Stimulated activated memory B cell treated with anti-CD40 and anti-IgM and Interleukin-4, amounts not matched to agents 10 μg/mL and 1 μg/mL and 100 μg/mL, for 72 hours (primary cell): ENCODE measurements around the gene EPB41L4B.
A peak's percentile ranks its signal among the peaks of the same experiment; 100 is the strongest.

Source experiments
- ATAC-seq: fragments of 150-1000 bp; cut with Tn5 transposase; 2 replicates; pipeline ENCODE4 v1.10.0; 2021
- H3K27ac Mint-ChIP-seq: one replicate; pipeline ENCODE4 v1.8.0; 2022; ENCODE audit warnings: mild to moderate bottlenecking, mixed read lengths
- H3K27me3 Mint-ChIP-seq: one replicate; pipeline ENCODE4 v1.8.0; 2022; ENCODE audit warnings: mixed read lengths
- H3K36me3 Mint-ChIP-seq: one replicate; pipeline ENCODE4 v1.8.0; 2022; ENCODE audit warnings: mixed read lengths
- H3K4me1 Mint-ChIP-seq: one replicate; pipeline ENCODE4 v1.8.0; 2022; ENCODE audit warnings: mixed read lengths
- H3K4me3 Mint-ChIP-seq: one replicate; pipeline ENCODE4 v1.8.0; 2022; ENCODE audit warnings: mild to moderate bottlenecking, moderate library complexity, mixed read lengths
- H3K9me3 Mint-ChIP-seq: one replicate; pipeline ENCODE4 v1.8.0; 2022; ENCODE audit warnings: mixed read lengths

The EPB41L4B gene

DNA sequence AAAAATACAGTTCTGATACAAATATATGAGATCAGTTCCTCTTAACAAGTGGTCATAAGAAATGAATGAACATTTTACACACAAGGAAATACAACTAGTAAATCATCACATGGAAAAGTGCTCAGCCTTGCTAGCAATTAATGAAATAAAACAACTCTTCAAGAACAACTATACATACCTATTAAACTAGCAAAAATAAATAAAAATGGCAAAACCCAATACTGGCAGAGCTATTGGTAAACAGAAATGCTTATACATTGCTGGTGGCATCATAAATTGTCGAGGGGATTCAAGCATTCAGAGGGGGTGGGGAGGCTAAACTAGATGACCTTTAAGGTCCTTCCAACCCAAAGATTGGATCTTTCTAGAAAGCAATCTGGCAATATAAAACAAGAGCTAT, 147.9 kb downstream of the EPB41L4B start:
- no peak for ATAC-seq
- Mint-ChIP-seq H3K4me3 (no peak overlapping the region), H3K9me3 (no peaks in the 10 kb centered on the region), H3K4me1 (no peaks in the 10 kb centered on the region), H3K36me3 (no peaks in the 10 kb centered on the region), H3K27ac (no peak overlapping the region), H3K27me3 (peaks cover 40% of the 10 kb centered on the region)

DNA sequence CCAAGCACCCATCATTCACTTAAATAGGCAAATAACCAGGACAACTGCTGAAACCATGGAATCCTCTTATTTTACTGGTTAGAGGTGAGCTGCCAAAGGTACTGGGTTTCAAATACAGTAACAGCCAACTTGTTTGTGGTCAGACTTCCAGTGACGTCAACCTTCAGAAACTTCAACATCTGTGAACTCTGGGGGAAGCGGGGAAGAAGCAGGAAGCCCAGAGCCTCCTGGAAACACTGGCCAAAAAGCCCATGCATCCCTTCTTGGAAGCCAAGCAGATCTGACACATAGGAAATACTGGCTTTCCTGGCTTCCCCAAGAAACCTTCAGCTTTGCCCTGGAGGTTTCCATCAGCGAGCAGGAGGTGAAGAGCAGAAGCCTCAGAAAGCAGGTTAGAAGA, 148.9 kb downstream of the EPB41L4B start:
- no peaks in the 10 kb centered on the region for H3K36me3 Mint-ChIP-seq
- no peak overlapping the region for H3K27ac Mint-ChIP-seq
- no peak for ATAC-seq
- H3K27me3 Mint-ChIP-seq = peaks cover 50% of the 10 kb centered on the region
- no peak overlapping the region for H3K4me3 Mint-ChIP-seq
- H3K4me1 Mint-ChIP-seq = peaks cover 6% of the 10 kb centered on the region
- no peaks in the 10 kb centered on the region for H3K9me3 Mint-ChIP-seq

DNA sequence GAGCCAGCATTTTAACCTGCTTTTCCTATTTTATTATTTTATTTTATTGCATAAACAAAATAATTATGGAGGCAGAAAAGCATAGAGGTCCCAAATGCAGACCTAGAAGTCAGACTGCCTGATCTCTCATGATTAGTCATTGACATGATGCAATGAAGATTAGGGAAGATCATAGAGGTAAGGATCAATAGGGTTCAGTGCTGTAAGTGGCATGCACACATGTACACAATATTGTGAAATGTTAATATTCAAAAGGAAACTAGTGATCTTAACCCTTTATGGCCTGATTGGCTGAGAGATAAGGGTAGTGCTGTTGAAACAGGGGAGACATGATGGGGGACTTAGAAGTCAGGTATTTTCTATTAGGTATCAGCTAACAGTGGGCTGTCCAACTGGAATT, 152.7 kb downstream of the EPB41L4B start:
- peaks cover 61% of the 10 kb centered on the region for H3K27me3 Mint-ChIP-seq
- no peak for ATAC-seq
- H3K36me3 Mint-ChIP-seq = no peaks in the 10 kb centered on the region
- H3K4me1 Mint-ChIP-seq = peaks cover 13% of the 10 kb centered on the region
- H3K27ac Mint-ChIP-seq = no peak overlapping the region
- H3K4me3 Mint-ChIP-seq = no peak overlapping the region
- H3K9me3 Mint-ChIP-seq = no peaks in the 10 kb centered on the region

DNA sequence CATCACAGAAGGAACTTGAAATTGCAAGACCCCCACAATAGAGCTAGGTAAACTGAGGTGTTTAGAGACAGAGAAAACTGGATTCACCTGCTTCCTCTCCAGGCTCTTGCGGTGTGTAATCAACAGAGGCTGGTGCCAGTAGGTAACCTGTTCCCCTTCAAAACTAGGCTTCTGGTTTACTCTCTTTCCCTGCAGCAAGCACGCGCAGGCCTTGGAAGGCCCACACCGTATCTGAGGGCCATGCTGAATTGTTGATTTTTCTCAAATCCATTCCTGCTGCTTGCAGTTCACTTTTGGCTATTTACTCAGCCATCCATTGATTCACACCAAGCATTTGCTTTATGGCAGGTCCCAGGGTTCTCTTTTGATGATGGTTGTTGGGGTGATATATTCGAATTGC, 153.1 kb downstream of the EPB41L4B start:
- no peak overlapping the region for H3K4me3 Mint-ChIP-seq
- peaks cover 13% of the 10 kb centered on the region for H3K4me1 Mint-ChIP-seq
- ATAC-seq = no peak
- H3K27me3 Mint-ChIP-seq = peaks cover 61% of the 10 kb centered on the region
- H3K36me3 Mint-ChIP-seq = no peaks in the 10 kb centered on the region
- H3K9me3 Mint-ChIP-seq = no peaks in the 10 kb centered on the region
- H3K27ac Mint-ChIP-seq = no peak overlapping the region

DNA sequence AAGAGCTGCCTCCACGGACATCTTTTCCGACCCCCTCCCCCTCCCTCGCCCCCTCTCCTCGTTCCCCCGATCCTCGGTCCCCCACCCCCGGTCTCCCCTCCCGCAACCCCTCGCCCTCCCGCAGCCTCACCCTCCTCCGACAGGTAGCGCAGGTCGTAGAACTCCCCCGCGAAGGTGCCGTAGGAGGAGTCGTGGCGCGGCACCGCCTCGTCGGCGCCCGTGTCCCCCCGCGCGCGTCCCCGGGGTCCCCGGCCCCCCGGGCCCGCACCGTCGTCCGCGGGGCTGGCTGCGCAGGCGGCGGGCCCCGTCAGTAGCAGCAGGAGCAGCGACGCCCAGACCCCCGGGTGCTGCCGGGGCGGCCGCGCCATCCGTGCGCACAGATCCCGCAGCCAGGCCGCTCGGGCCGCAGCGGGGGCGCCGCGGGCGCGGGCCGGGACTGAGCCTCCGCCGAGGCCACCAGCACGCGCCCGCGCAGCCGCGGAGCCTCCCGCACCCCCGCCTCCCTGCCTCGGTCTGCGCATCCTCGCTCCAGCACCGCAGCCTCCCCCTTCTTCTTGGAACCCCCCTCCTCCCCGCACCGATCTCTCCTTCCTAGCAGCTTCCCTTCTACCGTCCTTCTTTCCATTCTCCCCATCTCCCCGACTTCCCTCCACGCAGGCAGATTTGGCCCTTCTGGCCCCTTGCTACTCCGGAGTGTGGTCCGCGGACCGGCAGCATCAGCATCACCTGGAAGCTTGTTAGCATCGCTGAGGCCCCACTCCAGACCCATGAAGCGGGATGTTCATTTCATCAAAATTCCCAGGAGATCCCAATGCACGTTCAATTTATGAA, 153.9 kb downstream of the EPB41L4B start, which contains the start of gene FRRS1L:
FRRS1L (minus strand) TSS at position 479 of the 831 bp plus-strand sequence; CDS start at position 368, 111 bp downstream.
- Mint-ChIP-seq H3K27ac (no peak within 1 kb of the TSS), H3K9me3 (no peaks in the 10 kb centered on the region), H3K36me3 (no peaks in the 10 kb centered on the region), H3K27me3 (peaks cover 58% of the 10 kb centered on the region), H3K4me3 (peak within 1 kb of the TSS; percentile 33), H3K4me1 (peaks cover 13% of the 10 kb centered on the region)
- ATAC-seq = no peak

DNA sequence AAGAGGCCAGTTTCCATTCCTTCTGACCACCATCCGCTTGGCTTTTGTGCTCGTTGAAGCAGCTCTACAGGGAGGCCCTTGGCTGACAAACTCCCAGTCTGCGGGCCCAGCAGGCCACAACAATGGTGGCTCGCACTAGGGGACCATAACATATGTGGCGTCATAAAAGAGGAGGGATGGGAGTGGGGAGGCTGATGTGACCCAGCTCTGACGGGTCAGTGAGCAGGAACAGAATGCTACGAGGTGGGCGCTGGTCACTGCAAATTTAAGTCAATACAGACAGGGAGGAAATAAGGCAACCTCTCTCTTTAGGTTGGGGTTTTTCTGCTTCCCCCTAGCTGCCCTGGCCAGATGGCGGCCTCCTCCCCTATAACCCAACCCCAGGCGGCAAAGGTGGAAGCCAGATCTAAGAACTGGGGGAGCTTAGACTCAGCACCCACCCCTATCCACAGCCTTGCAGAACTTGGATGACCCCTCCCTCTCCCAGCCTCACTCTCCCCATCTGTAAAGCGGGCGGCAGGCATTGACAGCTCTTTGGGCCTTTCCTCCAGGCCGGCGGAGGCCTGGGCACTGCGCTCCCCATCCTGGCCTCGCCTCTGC, 154.6 kb downstream of the EPB41L4B start:
- H3K4me3 Mint-ChIP-seq = no peak overlapping the region
- H3K27me3 Mint-ChIP-seq = peaks cover 57% of the 10 kb centered on the region
- no peaks in the 10 kb centered on the region for H3K36me3 Mint-ChIP-seq
- no peak overlapping the region for H3K27ac Mint-ChIP-seq
- no peaks in the 10 kb centered on the region for H3K9me3 Mint-ChIP-seq
- peaks cover 13% of the 10 kb centered on the region for H3K4me1 Mint-ChIP-seq
- ATAC-seq = no peak

DNA sequence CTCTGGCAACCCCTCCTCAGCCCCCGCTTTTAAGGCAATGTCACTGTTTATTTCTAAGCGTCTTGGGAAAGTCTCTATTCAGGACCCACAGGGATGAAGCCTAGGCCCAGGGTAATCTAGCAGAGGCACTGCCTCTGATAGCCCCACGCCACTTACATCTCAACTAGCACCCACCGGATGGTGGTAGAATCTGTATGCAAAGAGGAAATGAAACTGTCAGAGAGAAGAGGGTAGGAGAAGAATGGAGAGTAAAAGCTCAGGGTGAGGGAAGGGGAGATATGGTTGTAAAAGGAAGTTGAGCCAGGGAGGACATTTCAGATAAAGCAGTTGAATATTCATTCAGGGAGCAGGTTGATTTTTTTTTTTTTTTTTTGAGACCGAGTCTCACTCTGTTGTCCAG, 156.8 kb downstream of the EPB41L4B start:
- no peak for ATAC-seq
- H3K4me3 Mint-ChIP-seq = no peak overlapping the region
- no peaks in the 10 kb centered on the region for H3K9me3 Mint-ChIP-seq
- H3K27me3 Mint-ChIP-seq = peaks cover 53% of the 10 kb centered on the region
- no peak overlapping the region for H3K27ac Mint-ChIP-seq
- H3K4me1 Mint-ChIP-seq = peaks cover 13% of the 10 kb centered on the region
- H3K36me3 Mint-ChIP-seq = no peaks in the 10 kb centered on the region

DNA sequence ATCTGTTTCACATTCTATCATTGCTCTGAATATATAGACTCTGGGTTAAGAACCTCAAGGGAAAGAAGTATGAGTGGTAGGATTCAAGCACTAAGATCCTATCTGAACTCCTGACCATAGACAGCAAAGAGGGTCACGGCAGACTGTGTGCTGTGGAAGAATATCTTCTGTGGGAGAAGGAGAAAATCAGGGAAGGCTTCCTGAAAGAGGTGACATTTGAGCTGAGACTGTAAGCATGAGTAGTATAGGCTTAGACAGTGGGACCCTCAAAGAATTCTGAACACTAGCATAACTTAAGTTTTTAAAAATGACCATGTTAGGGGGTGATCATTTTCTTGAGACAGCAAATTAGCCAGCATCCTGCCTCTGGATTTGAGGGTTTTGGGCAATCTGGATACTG, 157.7 kb downstream of the EPB41L4B start:
- no peaks in the 10 kb centered on the region for H3K9me3 Mint-ChIP-seq
- H3K4me3 Mint-ChIP-seq = no peak overlapping the region
- peaks cover 46% of the 10 kb centered on the region for H3K27me3 Mint-ChIP-seq
- peaks cover 13% of the 10 kb centered on the region for H3K4me1 Mint-ChIP-seq
- no peak for ATAC-seq
- no peaks in the 10 kb centered on the region for H3K36me3 Mint-ChIP-seq
- no peak overlapping the region for H3K27ac Mint-ChIP-seq

DNA sequence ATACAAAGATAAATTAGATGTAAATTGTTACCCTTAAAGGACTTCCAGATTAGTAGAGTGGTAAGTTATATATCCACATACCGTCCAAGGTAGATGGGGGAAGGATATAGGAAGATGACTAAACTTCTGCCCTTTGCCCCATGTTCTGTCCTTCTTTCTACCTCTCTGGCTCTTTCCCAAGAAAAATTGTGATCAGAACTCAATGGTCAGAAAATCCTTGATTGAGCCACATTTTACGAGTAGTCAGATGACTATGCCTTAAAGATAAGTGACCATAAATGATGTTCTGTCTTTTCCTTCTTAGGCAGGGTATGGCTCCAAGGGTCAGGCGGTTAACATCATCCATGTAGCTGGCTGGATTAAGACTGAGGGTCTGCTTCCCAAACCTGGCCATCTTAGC, 158.2 kb downstream of the EPB41L4B start:
- ATAC-seq = no peak
- Mint-ChIP-seq H3K4me3 (no peak overlapping the region), H3K36me3 (no peaks in the 10 kb centered on the region), H3K27ac (no peak overlapping the region), H3K4me1 (peaks cover 13% of the 10 kb centered on the region), H3K9me3 (no peaks in the 10 kb centered on the region), H3K27me3 (peaks cover 41% of the 10 kb centered on the region)

DNA sequence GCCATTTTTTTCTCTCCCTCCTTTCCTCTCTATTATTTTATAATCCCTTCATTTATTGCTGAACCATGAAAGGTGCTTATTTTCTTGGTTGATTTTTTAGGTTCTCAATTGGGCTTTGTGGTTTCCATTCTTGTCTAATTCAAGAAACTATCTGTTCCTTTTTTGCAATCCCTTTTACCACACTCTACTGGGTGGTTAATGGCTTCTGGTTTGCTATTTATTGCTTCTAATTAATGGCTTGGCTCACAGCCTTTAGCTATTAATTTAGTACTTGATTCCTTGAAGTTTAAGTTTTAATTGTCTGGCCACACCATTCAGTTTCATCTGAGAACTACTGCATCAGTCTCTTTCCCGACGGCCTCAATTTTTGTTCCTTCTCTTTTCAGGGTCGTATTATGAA, 159.4 kb downstream of the EPB41L4B start:
- ATAC-seq = no peak
- Mint-ChIP-seq H3K4me1 (peaks cover 7% of the 10 kb centered on the region), H3K27ac (no peak overlapping the region), H3K36me3 (no peaks in the 10 kb centered on the region), H3K27me3 (peaks cover 40% of the 10 kb centered on the region), H3K9me3 (no peaks in the 10 kb centered on the region), H3K4me3 (no peak overlapping the region)

DNA sequence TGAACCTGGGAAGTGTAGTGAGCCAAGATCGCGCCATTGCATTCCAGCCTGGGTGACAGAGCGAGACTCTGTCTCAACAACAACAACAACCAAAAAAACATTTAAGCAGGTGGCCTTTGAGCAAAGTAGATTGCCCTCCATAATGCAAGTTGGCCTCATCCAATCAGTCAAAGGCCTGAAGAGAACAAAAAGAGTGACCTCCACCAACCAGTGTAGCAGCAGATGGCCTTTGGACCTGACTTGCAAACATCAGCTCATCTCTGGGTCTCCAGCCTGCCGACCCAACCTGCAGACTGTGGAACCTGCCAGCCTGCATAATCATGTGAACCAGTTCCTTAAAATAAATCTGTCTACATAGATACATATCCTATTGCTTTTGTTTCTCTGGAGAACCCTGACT, 161.3 kb downstream of the EPB41L4B start:
- peaks cover 7% of the 10 kb centered on the region for H3K4me1 Mint-ChIP-seq
- ATAC-seq = no peak
- H3K36me3 Mint-ChIP-seq = no peaks in the 10 kb centered on the region
- peaks cover 42% of the 10 kb centered on the region for H3K27me3 Mint-ChIP-seq
- H3K9me3 Mint-ChIP-seq = peaks cover under 1% of the 10 kb centered on the region
- H3K27ac Mint-ChIP-seq = no peak overlapping the region
- H3K4me3 Mint-ChIP-seq = no peak overlapping the region

DNA sequence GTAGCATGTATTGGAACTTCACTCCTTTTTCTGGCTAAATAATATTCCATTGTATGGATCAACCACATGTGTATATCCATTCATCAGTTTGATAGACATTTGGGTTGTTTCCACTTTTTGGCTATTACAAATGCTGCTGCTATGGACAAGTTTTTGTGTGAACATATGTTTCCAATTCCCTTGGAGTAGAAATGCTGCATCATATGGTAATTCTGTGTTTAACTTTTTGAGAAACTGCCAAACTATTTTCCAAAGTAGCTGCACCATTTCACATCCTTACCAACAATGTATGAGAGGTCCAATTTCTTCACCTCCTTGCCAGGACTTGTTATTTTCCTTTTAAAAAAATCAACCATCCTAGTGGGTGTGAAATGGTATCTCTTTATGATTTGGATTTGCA, 162.2 kb downstream of the EPB41L4B start:
- H3K27ac Mint-ChIP-seq = no peak overlapping the region
- no peaks in the 10 kb centered on the region for H3K36me3 Mint-ChIP-seq
- peaks cover 35% of the 10 kb centered on the region for H3K27me3 Mint-ChIP-seq
- H3K4me3 Mint-ChIP-seq = no peak overlapping the region
- no peak for ATAC-seq
- no peaks in the 10 kb centered on the region for H3K4me1 Mint-ChIP-seq
- peaks cover 10% of the 10 kb centered on the region for H3K9me3 Mint-ChIP-seq

DNA sequence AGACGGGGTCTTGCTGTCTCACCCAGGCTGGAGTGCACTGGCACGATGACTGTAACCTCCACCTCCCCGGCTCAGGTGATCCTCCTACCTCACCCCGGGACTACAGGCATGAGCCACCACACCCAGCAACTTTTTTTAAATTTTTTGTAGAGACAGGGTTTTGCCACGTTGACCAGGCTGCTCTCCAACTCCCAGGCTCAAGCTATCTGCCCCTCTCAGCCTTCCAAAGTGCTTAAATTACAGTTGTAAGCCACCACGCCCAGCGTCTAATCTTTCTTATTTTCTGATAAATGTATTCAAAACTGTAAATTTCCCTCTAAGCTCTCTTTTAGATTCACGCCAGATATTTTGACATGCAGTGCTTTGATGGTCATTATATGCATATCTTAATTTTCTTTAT, 164.2 kb downstream of the EPB41L4B start:
- Mint-ChIP-seq H3K36me3 (no peaks in the 10 kb centered on the region), H3K27me3 (peaks cover 32% of the 10 kb centered on the region), H3K4me3 (no peak overlapping the region), H3K9me3 (peaks cover 13% of the 10 kb centered on the region), H3K4me1 (no peaks in the 10 kb centered on the region), H3K27ac (no peak overlapping the region)
- no peak for ATAC-seq

DNA sequence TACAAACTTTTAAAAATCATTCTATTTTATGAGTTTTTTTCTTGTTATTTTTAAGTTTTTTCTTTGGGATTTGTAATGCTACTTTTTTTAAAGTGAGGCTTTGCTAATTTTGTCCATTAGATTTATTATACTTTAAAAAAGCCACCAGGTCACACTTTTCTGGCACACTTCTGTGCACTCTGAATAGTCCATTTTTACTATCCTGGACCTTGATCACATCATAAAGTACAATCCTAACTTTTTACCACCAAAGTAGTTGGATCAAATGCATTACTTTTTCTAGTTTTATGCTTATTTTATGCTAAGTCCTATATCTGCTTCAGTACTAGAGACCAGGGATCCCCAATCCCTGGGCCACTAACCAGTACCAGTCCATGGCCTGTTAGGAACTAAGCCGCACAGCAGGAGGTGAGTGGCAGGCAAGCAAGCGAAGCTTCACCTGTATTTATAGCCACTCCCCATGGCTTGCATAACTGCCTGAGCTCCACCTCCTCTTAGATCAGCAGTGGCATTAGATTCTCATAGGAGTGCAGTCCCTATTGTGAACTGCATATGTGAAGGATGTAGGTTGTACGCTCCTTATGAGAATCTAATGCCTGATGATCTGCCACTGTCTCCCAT, 169.8 kb downstream of the EPB41L4B start:
- Mint-ChIP-seq H3K36me3 (no peaks in the 10 kb centered on the region), H3K9me3 (peaks cover 14% of the 10 kb centered on the region), H3K4me1 (no peaks in the 10 kb centered on the region), H3K27ac (no peak overlapping the region), H3K27me3 (peaks cover 9% of the 10 kb centered on the region), H3K4me3 (no peak overlapping the region)
- ATAC-seq = no peak

DNA sequence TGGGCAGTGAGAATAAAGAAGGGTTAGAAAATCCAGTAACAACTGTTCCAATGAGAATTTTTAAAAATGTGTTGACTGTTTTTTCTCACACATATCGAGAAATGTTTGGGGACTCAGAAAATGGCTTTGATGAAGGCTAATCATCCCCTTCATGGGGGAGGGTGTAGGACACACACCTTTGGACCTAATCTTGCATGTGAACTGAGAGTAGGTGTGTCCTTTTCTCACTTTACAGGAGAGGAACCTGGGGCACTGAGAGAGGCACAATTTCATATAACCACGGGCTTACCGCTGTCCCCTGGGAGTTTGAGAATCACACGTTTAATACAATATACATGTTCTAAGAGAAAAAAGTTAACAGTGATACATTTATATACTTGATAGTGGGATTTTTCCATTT, 171.1 kb downstream of the EPB41L4B start:
- H3K9me3 Mint-ChIP-seq = peaks cover 14% of the 10 kb centered on the region
- H3K27ac Mint-ChIP-seq = no peak overlapping the region
- peaks cover 21% of the 10 kb centered on the region for H3K27me3 Mint-ChIP-seq
- ATAC-seq = no peak
- H3K36me3 Mint-ChIP-seq = no peaks in the 10 kb centered on the region
- no peaks in the 10 kb centered on the region for H3K4me1 Mint-ChIP-seq
- no peak overlapping the region for H3K4me3 Mint-ChIP-seq

DNA sequence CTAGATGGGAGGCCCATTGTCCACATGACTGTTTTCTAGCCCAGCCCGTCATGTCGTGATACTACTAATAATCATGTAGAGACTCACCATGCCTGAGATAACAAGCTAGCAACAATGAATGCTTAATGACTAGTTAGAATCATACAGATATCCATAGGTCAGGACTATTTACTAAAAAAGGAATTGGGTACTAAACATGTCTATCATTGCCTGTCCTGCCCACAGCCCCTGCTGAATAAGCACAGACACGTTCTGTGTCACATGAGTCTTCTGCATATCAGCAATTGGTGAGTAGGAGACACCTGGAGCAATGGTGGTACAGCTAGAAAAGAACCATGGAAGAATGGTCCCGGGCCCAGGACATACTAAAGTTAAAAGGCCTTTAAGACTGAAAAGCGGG, 171.8 kb downstream of the EPB41L4B start:
- H3K27ac Mint-ChIP-seq = no peak overlapping the region
- no peaks in the 10 kb centered on the region for H3K36me3 Mint-ChIP-seq
- ATAC-seq = no peak
- H3K4me3 Mint-ChIP-seq = no peak overlapping the region
- peaks cover 8% of the 10 kb centered on the region for H3K9me3 Mint-ChIP-seq
- peaks cover 2% of the 10 kb centered on the region for H3K4me1 Mint-ChIP-seq
- peaks cover 27% of the 10 kb centered on the region for H3K27me3 Mint-ChIP-seq
